ENCODE results near the gene ZCCHC7.

Gene ZCCHC7

DNA sequence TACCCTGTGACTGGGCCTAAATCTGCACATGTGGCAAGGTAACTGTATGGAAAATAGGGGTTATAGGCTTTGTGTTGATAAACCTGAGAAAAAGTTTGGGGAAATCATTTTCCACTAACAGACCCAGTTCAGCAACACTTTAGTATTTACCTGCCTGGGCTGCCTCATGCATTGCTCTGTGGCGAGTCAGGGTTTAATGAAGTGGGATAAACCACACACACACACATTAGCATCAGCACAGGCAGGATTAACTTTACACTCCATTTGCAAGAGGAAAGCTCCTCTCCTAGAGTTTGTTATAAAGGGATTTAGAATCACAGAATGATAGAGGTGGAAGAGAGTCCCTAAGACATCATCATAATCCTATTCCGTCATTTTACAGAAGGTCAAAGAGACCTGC is 20.0 kb upstream of the ZCCHC7 start:
- TF ChIP-seq, protein P1, sequence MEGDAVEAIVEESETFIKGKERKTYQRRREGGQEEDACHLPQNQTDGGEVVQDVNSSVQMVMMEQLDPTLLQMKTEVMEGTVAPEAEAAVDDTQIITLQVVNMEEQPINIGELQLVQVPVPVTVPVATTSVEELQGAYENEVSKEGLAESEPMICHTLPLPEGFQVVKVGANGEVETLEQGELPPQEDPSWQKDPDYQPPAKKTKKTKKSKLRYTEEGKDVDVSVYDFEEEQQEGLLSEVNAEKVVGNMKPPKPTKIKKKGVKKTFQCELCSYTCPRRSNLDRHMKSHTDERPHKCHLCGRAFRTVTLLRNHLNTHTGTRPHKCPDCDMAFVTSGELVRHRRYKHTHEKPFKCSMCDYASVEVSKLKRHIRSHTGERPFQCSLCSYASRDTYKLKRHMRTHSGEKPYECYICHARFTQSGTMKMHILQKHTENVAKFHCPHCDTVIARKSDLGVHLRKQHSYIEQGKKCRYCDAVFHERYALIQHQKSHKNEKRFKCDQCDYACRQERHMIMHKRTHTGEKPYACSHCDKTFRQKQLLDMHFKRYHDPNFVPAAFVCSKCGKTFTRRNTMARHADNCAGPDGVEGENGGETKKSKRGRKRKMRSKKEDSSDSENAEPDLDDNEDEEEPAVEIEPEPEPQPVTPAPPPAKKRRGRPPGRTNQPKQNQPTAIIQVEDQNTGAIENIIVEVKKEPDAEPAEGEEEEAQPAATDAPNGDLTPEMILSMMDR (IDR thresholded peaks at IDR 0.05; ENCODE audit: insufficient read depth, low read length): no peak
- TF ChIP-seq, protein P2, sequence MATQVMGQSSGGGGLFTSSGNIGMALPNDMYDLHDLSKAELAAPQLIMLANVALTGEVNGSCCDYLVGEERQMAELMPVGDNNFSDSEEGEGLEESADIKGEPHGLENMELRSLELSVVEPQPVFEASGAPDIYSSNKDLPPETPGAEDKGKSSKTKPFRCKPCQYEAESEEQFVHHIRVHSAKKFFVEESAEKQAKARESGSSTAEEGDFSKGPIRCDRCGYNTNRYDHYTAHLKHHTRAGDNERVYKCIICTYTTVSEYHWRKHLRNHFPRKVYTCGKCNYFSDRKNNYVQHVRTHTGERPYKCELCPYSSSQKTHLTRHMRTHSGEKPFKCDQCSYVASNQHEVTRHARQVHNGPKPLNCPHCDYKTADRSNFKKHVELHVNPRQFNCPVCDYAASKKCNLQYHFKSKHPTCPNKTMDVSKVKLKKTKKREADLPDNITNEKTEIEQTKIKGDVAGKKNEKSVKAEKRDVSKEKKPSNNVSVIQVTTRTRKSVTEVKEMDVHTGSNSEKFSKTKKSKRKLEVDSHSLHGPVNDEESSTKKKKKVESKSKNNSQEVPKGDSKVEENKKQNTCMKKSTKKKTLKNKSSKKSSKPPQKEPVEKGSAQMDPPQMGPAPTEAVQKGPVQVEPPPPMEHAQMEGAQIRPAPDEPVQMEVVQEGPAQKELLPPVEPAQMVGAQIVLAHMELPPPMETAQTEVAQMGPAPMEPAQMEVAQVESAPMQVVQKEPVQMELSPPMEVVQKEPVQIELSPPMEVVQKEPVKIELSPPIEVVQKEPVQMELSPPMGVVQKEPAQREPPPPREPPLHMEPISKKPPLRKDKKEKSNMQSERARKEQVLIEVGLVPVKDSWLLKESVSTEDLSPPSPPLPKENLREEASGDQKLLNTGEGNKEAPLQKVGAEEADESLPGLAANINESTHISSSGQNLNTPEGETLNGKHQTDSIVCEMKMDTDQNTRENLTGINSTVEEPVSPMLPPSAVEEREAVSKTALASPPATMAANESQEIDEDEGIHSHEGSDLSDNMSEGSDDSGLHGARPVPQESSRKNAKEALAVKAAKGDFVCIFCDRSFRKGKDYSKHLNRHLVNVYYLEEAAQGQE (IDR thresholded peaks at IDR 0.05; ENCODE audit: insufficient replicate concordance, low read depth): no peak
- TF ChIP-seq SPI1 (IDR thresholded peaks at IDR 0.05; ENCODE audit: borderline replicate concordance, low read depth): no peak
- no peak for TF ChIP-seq POLR2AphosphoS5 (IDR thresholded peaks at IDR 0.05; ENCODE audit: low read depth)
- no peaks in the 10 kb centered on the region for H3K27me3 ChIP-seq (ENCODE audit: insufficient read depth, poor library complexity, severe bottlenecking)
- DNase-seq (ENCODE audit: low read depth in 1 of 2, low spot score in 1 of 2): no peak
- no peak overlapping the region for H3K4me3 ChIP-seq (replicated peaks; ENCODE audit: insufficient read depth, low read length)
- no peak overlapping the region for H3K27ac ChIP-seq (replicated peaks)

DNA sequence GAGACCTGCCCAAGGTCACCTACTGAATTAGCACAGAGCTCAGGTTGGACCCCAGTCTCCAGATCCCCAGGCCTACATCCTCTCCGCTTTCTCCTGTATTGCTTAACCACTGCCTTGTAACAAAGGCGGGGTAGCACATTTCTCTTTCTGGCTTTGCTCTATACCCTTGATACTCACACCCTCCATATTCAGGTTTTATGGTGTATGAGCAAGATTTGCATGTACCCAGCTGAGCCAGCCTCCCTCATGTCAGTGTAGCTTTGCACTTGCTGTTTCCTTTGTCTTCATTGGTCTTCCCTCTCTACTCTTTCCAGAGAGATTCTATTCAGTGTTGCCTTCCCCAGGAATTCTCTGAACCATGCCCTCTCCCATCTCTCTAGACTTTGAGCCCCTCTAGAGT is 19.6 kb upstream of the ZCCHC7 start:
- Histone ChIP-seq H3K4me3 (replicated peaks; ENCODE audit: insufficient read depth, low read length) (no peak overlapping the region), H3K27me3 (ENCODE audit: insufficient read depth, poor library complexity, severe bottlenecking) (no peaks in the 10 kb centered on the region), H3K27ac (replicated peaks) (no peak overlapping the region)
- no peak for DNase-seq (ENCODE audit: low read depth in 1 of 2, low spot score in 1 of 2)
- TF ChIP-seq, protein P2 (IDR thresholded peaks at IDR 0.05; ENCODE audit: insufficient replicate concordance, low read depth): no peak
- TF ChIP-seq GABPA (IDR thresholded peaks at IDR 0.05; ENCODE audit: low read depth): no peak
- TF ChIP-seq POLR2AphosphoS5 (IDR thresholded peaks at IDR 0.05; ENCODE audit: low read depth): no peak
- no peak for TF ChIP-seq SPI1 (IDR thresholded peaks at IDR 0.05; ENCODE audit: borderline replicate concordance, low read depth)
- TF ChIP-seq, protein P1 (IDR thresholded peaks at IDR 0.05; ENCODE audit: insufficient read depth, low read length): no peak

DNA sequence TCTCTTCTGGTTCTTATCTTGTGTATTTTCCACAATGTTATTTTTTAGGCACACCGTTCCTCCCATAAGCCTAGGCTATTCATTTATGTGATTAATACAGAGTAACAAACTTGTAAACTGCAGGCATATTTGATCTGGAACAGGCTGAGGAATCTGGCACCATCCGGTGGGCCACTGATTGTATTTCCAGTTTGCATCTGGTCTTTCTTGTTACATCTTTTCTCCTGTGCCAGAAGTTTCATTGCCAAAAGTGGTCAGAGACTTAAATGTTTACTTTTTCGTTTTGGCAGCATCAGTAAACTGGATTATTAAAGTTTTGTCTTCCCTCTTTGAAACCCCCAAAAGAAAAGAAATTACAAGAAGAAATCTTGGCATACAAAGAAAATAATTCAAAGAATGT is 17.9 kb upstream of the ZCCHC7 start:
- DNase-seq (ENCODE audit: low read depth in 1 of 2, low spot score in 1 of 2): no peak

More for the DNA sequence above, 17.9 kb upstream of the ZCCHC7 start:
- no peak for TF ChIP-seq GABPA (IDR thresholded peaks at IDR 0.05; ENCODE audit: low read depth)
- no peak for TF ChIP-seq SPI1 (IDR thresholded peaks at IDR 0.05; ENCODE audit: borderline replicate concordance, low read depth)
- TF ChIP-seq, protein P1 (IDR thresholded peaks at IDR 0.05; ENCODE audit: insufficient read depth, low read length): no peak
- TF ChIP-seq, protein P2 (IDR thresholded peaks at IDR 0.05; ENCODE audit: insufficient replicate concordance, low read depth): no peak
- TF ChIP-seq POLR2AphosphoS5 (IDR thresholded peaks at IDR 0.05; ENCODE audit: low read depth): no peak
- H3K4me3 ChIP-seq (replicated peaks; ENCODE audit: insufficient read depth, low read length): no peak overlapping the region
- no peaks in the 10 kb centered on the region for H3K27me3 ChIP-seq (ENCODE audit: insufficient read depth, poor library complexity, severe bottlenecking)
- H3K27ac ChIP-seq (replicated peaks): no peak overlapping the region

All from HL-60 (cell line).